Measurements from ENCODE around the gene USF1.
"Not testable (repeated sequence)": the region's sequence is repeated elsewhere in the genome, so short reads cannot be mapped to it uniquely, and the experiment has no call there.

Gene USF1

DNA sequence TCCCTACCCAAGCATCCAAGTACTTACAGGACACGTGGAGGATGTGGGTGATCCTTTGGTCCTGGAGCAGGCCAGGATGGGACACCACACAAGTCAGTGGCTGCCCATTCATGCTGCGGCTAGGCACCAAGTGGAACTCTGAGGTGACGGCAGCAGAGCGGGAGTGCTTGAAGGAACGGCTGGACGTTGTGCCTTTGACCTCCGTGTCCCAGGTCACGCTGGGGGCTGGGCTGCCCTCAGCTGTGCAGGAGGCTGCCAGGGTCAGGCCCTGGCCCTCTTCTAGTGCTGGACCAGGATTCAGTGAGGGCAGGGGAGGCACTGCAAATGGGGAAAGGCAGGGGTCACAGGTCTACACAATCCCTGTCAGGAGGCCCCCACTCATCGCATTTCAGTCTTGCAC lies 31.6 kb upstream of the USF1 start:
- no peak for DNase-seq

- DNase-seq = no peak
These were observed 30.6 kb upstream of the USF1 start for GRCh38 chr1:161076410-161076809.

GRCh38 chr1:161074676-161075368 lies 29.0 kb upstream of the USF1 start:
- DNase-seq = no peak

- DNase-seq = no peak
These were observed 27.8 kb upstream of the USF1 start for GRCh38 chr1:161073474-161074121.

- no peak for DNase-seq
These were observed 27.1 kb upstream of the USF1 start for GRCh38 chr1:161072751-161073449.

DNA sequence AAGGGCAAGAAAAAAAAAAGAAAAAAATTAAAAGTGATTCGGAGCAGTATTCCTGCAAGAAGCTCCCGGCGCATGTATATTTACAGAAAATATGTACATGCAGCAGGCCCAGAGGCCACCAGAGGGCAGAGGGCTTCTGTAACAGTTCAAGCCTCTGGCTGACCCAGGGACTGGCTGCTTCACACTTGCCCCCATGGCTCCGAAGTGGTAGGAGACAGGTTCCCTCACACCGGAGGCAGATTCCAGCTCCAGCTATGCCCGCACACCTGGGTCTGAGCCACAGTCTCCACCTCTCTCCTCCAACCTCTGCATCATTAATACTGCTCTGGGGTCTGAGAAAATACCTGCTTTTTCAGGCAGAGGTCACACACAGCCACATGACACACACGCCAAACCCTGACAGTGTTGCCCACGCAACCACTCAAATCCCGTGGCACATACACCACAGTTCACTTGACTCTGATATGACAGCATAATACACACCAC lies 26.2 kb upstream of the USF1 start:
- peak; percentile 28 for DNase-seq

DNA sequence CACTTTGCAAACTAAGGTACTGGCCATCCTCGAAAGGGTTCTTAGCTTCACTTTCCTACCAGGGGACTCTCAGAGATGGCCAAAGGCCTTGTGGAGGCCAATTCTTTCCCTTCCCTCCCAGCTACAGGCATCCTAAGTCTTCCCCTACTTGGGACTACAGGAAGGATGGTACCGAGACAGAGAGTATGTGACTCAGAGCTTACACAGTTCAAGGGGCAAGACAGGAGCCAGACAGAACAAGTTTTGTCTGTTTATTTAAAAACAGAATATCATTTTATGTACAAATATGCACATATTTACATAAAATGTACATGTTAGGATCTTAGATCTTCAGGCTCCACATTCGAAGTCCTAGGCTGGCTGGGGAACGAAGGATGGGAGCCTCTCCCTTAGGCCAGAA lies 25.0 kb upstream of the USF1 start:
- DNase-seq = no peak

- peak; percentile 82 for DNase-seq
These were observed 24.0 kb upstream of the USF1 start, which contains the start of gene ARHGAP30 for GRCh38 chr1:161069731-161070270. ARHGAP30 (minus strand) TSS chr1:161069891; CDS start chr1:161069624, 267 bp downstream.

GRCh38 chr1:161069241-161069640 lies 23.5 kb upstream of the USF1 start:
- DNase-seq = peak; percentile 5

GRCh38 chr1:161068306-161069234 lies 22.8 kb upstream of the USF1 start:
- peak; percentile 76 for DNase-seq

GRCh38 chr1:161066694-161067093 lies 20.9 kb upstream of the USF1 start:
- no peak for DNase-seq

DNA sequence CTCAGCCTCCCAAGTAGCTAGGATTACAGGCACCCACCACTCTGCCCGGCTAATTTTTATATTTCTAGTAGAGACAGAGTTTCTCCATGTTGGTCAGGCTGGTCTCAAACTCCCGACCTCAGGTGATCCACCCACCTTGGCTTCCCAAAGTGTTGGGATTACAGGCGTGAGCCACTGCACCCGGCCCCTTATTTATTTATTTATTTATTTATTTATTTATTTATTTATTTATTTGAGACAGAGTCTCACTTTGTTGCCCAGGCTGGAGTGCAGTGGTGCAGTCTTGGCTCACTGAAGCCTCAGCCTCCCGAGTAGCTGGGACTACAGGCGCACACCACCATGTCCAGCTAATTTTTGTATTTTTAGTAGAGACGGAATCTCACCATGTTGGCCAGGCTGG lies 19.9 kb upstream of the USF1 start:
- not testable (repeated sequence) for DNase-seq

GRCh38 chr1:161063936-161064335 lies 18.2 kb upstream of the USF1 start:
- DNase-seq = not testable (repeated sequence)

GRCh38 chr1:161061419-161061818 lies 15.6 kb upstream of the USF1 start:
- DNase-seq = no peak

GRCh38 chr1:161059293-161059692 lies 13.5 kb upstream of the USF1 start:
- no peak for DNase-seq

DNA sequence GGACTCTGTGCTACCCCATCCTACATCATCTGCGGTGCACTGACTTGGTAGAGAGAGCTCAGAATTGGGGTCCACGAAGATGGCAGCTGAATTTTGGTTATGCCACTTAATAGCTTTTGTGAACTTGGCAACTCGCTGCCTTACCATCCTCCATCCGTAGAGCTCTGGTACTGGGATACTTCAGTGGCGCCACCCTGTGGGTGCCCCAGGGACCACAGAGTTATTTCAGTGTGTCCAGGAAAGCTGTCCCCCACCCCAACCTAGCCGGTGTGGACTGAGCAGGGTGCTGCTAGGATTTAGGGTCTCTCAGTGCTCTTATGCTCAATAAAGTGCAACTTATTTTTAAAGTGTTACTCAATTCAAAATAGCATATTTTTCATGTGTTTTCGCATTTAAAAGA lies 9.0 kb upstream of the USF1 start:
- DNase-seq = no peak

DNA sequence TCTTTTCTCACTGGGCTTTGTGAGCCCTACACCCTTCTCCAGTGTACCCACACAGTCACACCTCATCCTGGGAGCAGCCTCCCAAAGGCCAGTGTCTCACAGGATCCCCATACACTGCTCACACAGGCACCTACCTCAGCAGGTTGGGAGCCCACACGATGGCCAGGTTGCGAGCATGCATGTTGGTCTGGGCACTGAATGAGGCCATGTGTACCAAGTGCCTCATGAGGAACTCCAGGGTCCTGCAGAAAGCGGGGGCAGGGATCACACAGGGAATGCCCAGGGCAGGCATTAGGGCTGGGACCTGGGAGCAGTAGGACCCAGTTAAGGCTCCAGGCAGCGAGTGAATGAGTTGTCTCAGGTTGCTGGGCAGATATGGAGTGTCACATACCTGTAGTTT lies 8.5 kb upstream of the USF1 start:
- DNase-seq = no peak

DNA sequence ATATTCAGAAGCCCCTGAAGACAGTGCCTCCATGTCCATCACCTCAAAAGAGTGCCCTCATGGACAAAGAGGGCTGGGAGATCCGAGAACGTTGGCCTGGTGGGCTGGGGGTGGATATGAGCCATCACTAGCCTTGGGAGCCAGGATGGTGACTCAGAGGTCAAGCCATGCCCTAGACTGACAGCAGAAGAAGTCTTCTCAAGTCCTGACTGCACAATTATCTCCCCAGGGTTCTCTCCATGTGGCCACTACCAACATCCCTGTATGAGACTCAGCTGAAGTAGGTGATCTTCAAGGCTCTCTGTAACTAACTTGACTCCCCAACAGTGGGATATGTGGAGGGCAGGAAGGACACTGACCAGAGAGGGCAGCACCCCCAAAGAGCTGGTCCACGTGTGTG lies 7.1 kb upstream of the USF1 start:
- no peak for DNase-seq

DNA sequence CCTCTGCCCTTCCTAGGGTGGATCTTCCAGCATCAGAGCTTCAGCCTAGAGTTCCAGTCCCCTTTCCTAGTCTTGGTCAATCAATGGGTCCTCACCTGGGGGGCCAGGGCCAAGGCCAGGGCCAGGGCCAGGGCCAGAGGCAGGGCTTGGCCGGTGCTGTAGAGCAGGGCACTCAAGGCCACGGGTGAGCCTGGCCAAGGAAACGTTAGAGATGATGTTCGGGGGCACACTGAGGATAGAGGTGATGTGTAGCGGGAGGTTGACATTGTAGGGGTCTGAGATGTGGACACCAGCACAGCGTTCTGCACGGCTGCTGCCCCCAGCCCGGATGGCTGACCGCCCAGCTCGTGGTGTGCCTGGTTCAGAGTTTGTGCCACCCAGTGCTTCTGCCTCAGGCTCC lies 5.4 kb upstream of the USF1 start:
- no peak for DNase-seq

DNA sequence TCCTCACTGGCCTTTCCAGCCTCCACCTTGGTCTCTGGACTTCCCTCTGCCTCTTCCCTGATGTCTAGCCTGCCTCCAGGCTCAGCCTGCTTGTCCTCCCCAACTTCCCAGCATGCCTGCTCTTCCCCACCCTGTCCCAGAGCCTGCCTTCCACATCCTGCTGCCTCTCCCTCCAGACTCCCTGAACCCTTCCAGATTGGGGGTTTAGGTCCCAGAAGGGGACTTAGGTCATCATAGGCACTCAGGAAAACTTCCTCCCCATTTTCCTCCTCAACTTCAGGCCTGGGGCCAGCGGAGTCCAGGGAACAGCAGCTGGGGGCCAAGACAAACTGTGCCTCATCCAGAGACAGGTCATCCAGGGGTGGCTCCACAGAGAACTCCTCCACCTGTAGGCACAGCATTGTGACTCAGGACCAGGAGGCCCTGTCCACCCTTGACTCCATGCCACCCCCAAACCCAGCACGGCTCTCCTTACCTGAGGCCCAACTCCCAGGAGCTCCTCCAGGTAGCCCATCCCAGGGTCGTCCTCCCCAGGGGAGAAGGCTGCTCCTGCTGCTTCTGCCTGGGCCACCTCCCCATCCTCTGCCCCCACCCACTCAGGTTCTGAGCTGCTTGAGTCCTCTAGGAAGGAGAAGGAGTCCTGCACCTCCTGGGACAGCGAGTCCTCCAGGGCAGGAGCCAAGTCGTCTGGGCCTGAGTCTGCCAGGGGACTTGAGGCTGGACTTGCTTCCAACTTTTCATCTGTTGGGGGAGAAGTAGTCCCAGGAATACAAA lies 3.4 kb upstream of the USF1 start:
- no peak for DNase-seq

Measured in activated effector memory CD4-positive, alpha-beta T cell treated with Interleukin-2 at 50 U/mL for 16 hours (primary cell).